HepG2 (cell line): ENCODE data around the gene COMT. TPM values are rescaled to one million over a fixed set of nuclear protein-coding genes. Genes with fewer than 3 reads are reported as not detected.
A peak's percentile ranks its signal among the peaks of the same experiment; 100 is the strongest.

Source experiments
- ATAC-seq: fragments of 200-7000 bp; cut with Tn5 transposase; 3 replicates; pipeline ENCODE4 v1.9.1; 2020; ENCODE audit warnings: mild to moderate bottlenecking, moderate library complexity
- BruUV-seq: library from RNA; stranded (reverse); fragments of 400-500 nt; replicated peaks from 2 replicates; lab custom pipeline; 2021; lab: Mats Ljungman, UMichigan
- CTCF ChIA-PET: fragments of 300-600 bp; formaldehyde crosslinking; extraction: SDS; loops from one replicate; lab custom pipeline; 2021; ENCODE audit warnings: low total read pairs, inconsistent platforms, low intra/inter-chr PET ratio; lab: Yijun Ruan, JAX
- POLR2A ChIA-PET: fragments of 350-600 bp; sonication (Branson Sonifier 250); formaldehyde crosslinking; loops from one replicate; lab custom pipeline; 2020; ENCODE audit warnings: antibody characterized with exemption, inconsistent platforms; lab: Yijun Ruan, JAX
- DNase-seq: peaks from one replicate; pipeline ENCODE4 v3.0.0-alpha.2; 2015; ENCODE audit warnings: low spot score
- FAIRE-seq: peaks from 3 replicates; lab custom pipeline; 2011; peaks lifted over from hg19 to GRCh38; lab: Jason Lieb, UNC
- H2AFZ ChIP-seq: one replicate; pipeline ENCODE4 v1.6.1; 2011; ENCODE audit warnings: low read length, inconsistent platforms
- H3K27ac ChIP-seq: fragments of 300-600 bp; 3 replicates; pipeline ENCODE4 v1.8.0; 2011; ENCODE audit warnings: mixed run types, mild to moderate bottlenecking, mixed read lengths, low read length, inconsistent platforms; ENCODE audit not compliant: insufficient read depth; ENCODE audit errors: extremely low read length
- H3K27me3 ChIP-seq, 2 experiments: fragments of 200-600 bp in 1 of 2; 2 replicates in 1 of 2; 3 replicates in 1 of 2; pipeline versions ENCODE4 v1.6.0 to v1.8.0; 2011; ENCODE audit warnings: low read length in 2 of 2, mild to moderate bottlenecking in 2 of 2, moderate library complexity in 2 of 2, inconsistent platforms in 1 of 2; ENCODE audit not compliant: insufficient read depth in 2 of 2, control insufficient read depth in 1 of 2
- H3K36me3 ChIP-seq, 2 experiments: fragments of 200-600 bp in 1 of 2; replicated peaks in 1 of 2; 2 replicates in 1 of 2; 3 replicates in 1 of 2; pipeline versions ENCODE4 v1.5.1 to v1.8.0; 2011; ENCODE audit warnings: low read length in 2 of 2, inconsistent platforms in 1 of 2; ENCODE audit not compliant: insufficient read depth in 2 of 2, control insufficient read depth in 1 of 2
- H3K4me1 ChIP-seq: 2 replicates; pipeline ENCODE4 v1.5.1; 2012; ENCODE audit warnings: low read length, inconsistent platforms; ENCODE audit not compliant: insufficient read depth
- H3K4me2 ChIP-seq: 2 replicates; pipeline ENCODE4 v1.6.0; 2011; ENCODE audit warnings: low read depth, low read length, inconsistent platforms
- H3K4me3 ChIP-seq, 3 experiments: fragments of 200-600 bp in 1 of 3; sonication (generic), shearing (Covaris generic) in 1 of 3; replicated peaks in 1 of 3; 2 replicates each; pipeline ENCODE4 v1.5.1; 2011 to 2016; ENCODE audit warnings: low read length in 3 of 3, inconsistent platforms in 2 of 3, low read depth in 2 of 3, mild to moderate bottlenecking in 2 of 3, control low read depth in 1 of 3, mixed read lengths in 1 of 3; ENCODE audit not compliant: insufficient read depth in 1 of 3
- H3K79me2 ChIP-seq: one replicate; pipeline ENCODE4 v1.6.1; 2011; ENCODE audit warnings: low read length, inconsistent platforms; ENCODE audit not compliant: insufficient read depth
- H3K9ac ChIP-seq: 2 replicates; pipeline ENCODE4 v1.6.0; 2011; ENCODE audit warnings: mild to moderate bottlenecking, low read depth, low read length, inconsistent platforms; ENCODE audit not compliant: insufficient read depth
- H3K9me3 ChIP-seq: 2 replicates; pipeline ENCODE4 v1.5.1; 2012; ENCODE audit warnings: mild to moderate bottlenecking, low read length
- H4K20me1 ChIP-seq: 2 replicates; pipeline ENCODE4 v1.6.0; 2011; ENCODE audit warnings: inconsistent platforms, mild to moderate bottlenecking, low read length, moderate library complexity; ENCODE audit not compliant: insufficient read depth
- DPF2 ChIP-seq: sonication (generic); formaldehyde crosslinking; IDR thresholded peaks from 2 replicates; pipeline ENCODE4 v1.4.0; 2020; ENCODE audit warnings: mild to moderate bottlenecking, low read depth, missing genetic modification reagents, borderline replicate concordance
- ELF3 ChIP-seq: IDR thresholded peaks from 2 replicates; pipeline ENCODE4 v1.6.1; 2016; ENCODE audit warnings: missing genetic modification reagents, missing compliant biosample characterization
- GPN1 ChIP-seq: sonication (generic); formaldehyde crosslinking; IDR thresholded peaks from 2 replicates; pipeline ENCODE4 v1.5.1; 2020; ENCODE audit warnings: missing genetic modification reagents, borderline replicate concordance
- HNRNPL ChIP-seq: fragments of 200-400 bp; formaldehyde crosslinking; IDR thresholded peaks from 2 replicates; pipeline ENCODE4 v1.6.1; 2017; ENCODE audit warnings: mild to moderate bottlenecking, low read depth, low read length
- IRF9 ChIP-seq: sonication (generic); formaldehyde crosslinking; IDR thresholded peaks from 2 replicates; pipeline ENCODE4 v1.8.0; 2022; ENCODE audit warnings: missing genetic modification reagents, mild to moderate bottlenecking, borderline replicate concordance
- MYNN ChIP-seq: sonication (generic); formaldehyde crosslinking; IDR thresholded peaks from 2 replicates; pipeline ENCODE4 v1.4.0; 2020; ENCODE audit warnings: mild to moderate bottlenecking, low read depth, missing genetic modification reagents
- NFIB ChIP-seq: sonication (generic); formaldehyde crosslinking; IDR thresholded peaks from 2 replicates; pipeline ENCODE4 v1.9.0; 2021; ENCODE audit warnings: missing genetic modification reagents, mild to moderate bottlenecking, borderline replicate concordance
- PATZ1 ChIP-seq: sonication (generic); formaldehyde crosslinking; IDR thresholded peaks from 2 replicates; pipeline ENCODE4 v1.4.0; 2020; ENCODE audit warnings: missing genetic modification reagents
- RBM22 ChIP-seq: fragments of 200-400 bp; formaldehyde crosslinking; optimal IDR thresholded peaks from 2 replicates; pipeline ENCODE3; 2017; ENCODE audit warnings: mild to moderate bottlenecking, low read length, moderate library complexity
- RBM39 ChIP-seq: fragments of 200-400 bp; formaldehyde crosslinking; IDR thresholded peaks from one replicate; pipeline ENCODE4 v1.6.1; 2018; ENCODE audit warnings: antibody characterized with exemption, mild to moderate bottlenecking, low read depth, low read length; ENCODE audit not compliant: poor library complexity, severe bottlenecking
- RFX5 ChIP-seq: IDR thresholded peaks from 2 replicates; pipeline ENCODE4 v1.6.1; 2011; ENCODE audit warnings: low read depth, low read length, improper control_type of control experiment
- SMAD1 ChIP-seq: sonication (generic); formaldehyde crosslinking; IDR thresholded peaks from 2 replicates; pipeline ENCODE4 v1.4.0; 2020; ENCODE audit warnings: missing genetic modification reagents, low read depth, mild to moderate bottlenecking, borderline replicate concordance
- WIZ ChIP-seq: sonication (generic); formaldehyde crosslinking; IDR thresholded peaks from 2 replicates; pipeline ENCODE4 v1.5.1; 2020; ENCODE audit warnings: mild to moderate bottlenecking, missing genetic modification reagents
- ZMYM4 ChIP-seq: sonication (generic); formaldehyde crosslinking; IDR thresholded peaks from 2 replicates; pipeline ENCODE4 v1.8.1; 2023; ENCODE audit warnings: mild to moderate bottlenecking, missing genetic modification reagents
- ZNF143 ChIP-seq: sonication (generic); formaldehyde crosslinking; IDR thresholded peaks from 2 replicates; pipeline ENCODE4 v1.4.0; 2020; ENCODE audit warnings: missing genetic modification reagents
- ZNF282 ChIP-seq: fragments of 450-650 bp; IDR thresholded peaks from 2 replicates; pipeline ENCODE4 v1.6.1; 2018; ENCODE audit not compliant: partially characterized antibody
- ZNF33A ChIP-seq: sonication (generic); formaldehyde crosslinking; IDR thresholded peaks from 2 replicates; pipeline ENCODE4 v1.5.1; 2020; ENCODE audit warnings: missing genetic modification reagents, mild to moderate bottlenecking, moderate library complexity, borderline replicate concordance
- ZNF580 ChIP-seq: IDR thresholded peaks from 2 replicates; pipeline ENCODE4 v1.6.1; 2016; ENCODE audit warnings: low read depth, borderline replicate concordance
- ZNF878 ChIP-seq: sonication (generic); formaldehyde crosslinking; IDR thresholded peaks from 2 replicates; pipeline ENCODE4 v1.8.1; 2023; ENCODE audit warnings: mild to moderate bottlenecking, missing genetic modification reagents, moderate library complexity
- WGBS: methylation state at CpG from one replicate; pipeline ENCODE4 v1.1.6; 2017; ENCODE audit warnings: low lambda C conversion rate; 5-methylcytosine and 5-hydroxymethylcytosine counted together
- in situ Hi-C: cut with HindIII; loops from 2 replicates; pipeline ENCODE4 v1.10.0; 2017; ENCODE audit warnings: low pct_unique_long_range_greater_than_20kb; ENCODE audit not compliant: extremely low pct_ligation_motif_present
- intact Hi-C: fragments of 100-400 bp; cut with micrococcal nuclease; formaldehyde crosslinking; loops from one replicate; pipeline ENCODE4 v1.10.0; 2022; ENCODE audit not compliant: unreplicated experiment
- polyA plus RNA-seq, 8 experiments: library from polyadenylated mRNA; depleted of rRNA in 3 of 8; stranded (reverse) in 7 of 8; unstranded in 1 of 8; fragments of >200 nt; fragmentation: Illumina TruSeq in 4 of 8; extraction: Trizol in 4 of 8; gene quantifications; 2 replicates each; pipeline versions ENCODE4 v1.2.1 to v1.2.3, GENCODE V29; 2011 to 2016; ENCODE audit warnings: low read depth in 4 of 8, missing spikeins in 1 of 8, mixed read lengths in 1 of 8; ENCODE audit not compliant: insufficient read depth in 1 of 8
- total RNA-seq, 5 experiments: library from RNA; depleted of rRNA; stranded (reverse); fragments of >200 nt; fragmentation: Illumina TruSeq; extraction: Trizol; gene quantifications; 2 replicates each; pipeline ENCODE4 v1.2.3, GENCODE V29; 2016; ENCODE audit warnings: low read depth in 1 of 5

COMT gene
- total and polyA plus RNA-seq, 2 of the 13 experiments (the other 11 are each of a cell fraction or from before 2014, with no cell fraction given), result 156 to 162 TPM

- H4K20me1 ChIP-seq, result no peaks in the 10 kb centered on the region
- intact Hi-C loops (no loop called here), in situ Hi-C loops (no loop called here)
- H3K27me3 ChIP-seq, result no peaks in the 10 kb centered on the region; a peak in 1 of 5 replicates
- peak overlapping the region; percentile 96 for H3K9ac ChIP-seq
- H3K36me3 ChIP-seq, result no peaks in the 10 kb centered on the region; a peak in 1 of 5 replicates
- peak overlapping the region; percentile 68 to 92 (median 89) for H3K4me3 ChIP-seq
- H2AFZ ChIP-seq, result no peak overlapping the region
- TSS peak; percentile 71 for BruUV-seq
- ChIA-PET POLR2A (interaction anchor here (0.6 to 3.5 kb wide), 13 partner anchors 9 to 651 kb away, joined by 3 to 56 read pairs (median 5); partner anchors contain the start of genes CLTCL1, GNB1L and RTL10), CTCF (no interaction called here)
- no peaks in the 10 kb centered on the region for H3K9me3 ChIP-seq
- peaks cover 75% of the 10 kb centered on the region for H3K4me1 ChIP-seq
- 0% methylated on average over 8 of the region's 8 CpGs for WGBS
- peak overlapping the region; percentile 93 for H3K27ac ChIP-seq
- peaks cover 52% of the 10 kb centered on the region for H3K79me2 ChIP-seq
- ATAC-seq (peak; percentile 39), DNase-seq (peak; percentile 51), FAIRE-seq (no peak)
- H3K4me2 ChIP-seq, result peak overlapping the region; percentile 99
- TF ChIP-seq MYNN (CRISPR knock-in tag) (no peak), PATZ1 (CRISPR knock-in tag) (peak; percentile 72; the same call in 1 of the 2 replicates), SMAD1 (CRISPR knock-in tag) (no peak), HNRNPL (0 out of 2 replicates have a peak, but pooled peaks have one; percentile 14), WIZ (CRISPR knock-in tag) (no peak), RFX5 (peak; percentile 94), DPF2 (CRISPR knock-in tag) (no peak), ZNF580 (CRISPR knock-in tag) (peak; percentile 2; the same call in 1 of the 2 replicates), IRF9 (no peak), ZNF282 (no peak), ZNF143 (CRISPR knock-in tag) (no peak; the same call in 1 of the 2 replicates), GPN1 (no peak), ZNF33A (CRISPR knock-in tag) (no peak), NFIB (CRISPR knock-in tag) (no peak), ZMYM4 (CRISPR knock-in tag) (peak; percentile 33; the same call in 1 of the 2 replicates), RBM22 (no peak), RBM39 (no peak), ZNF878 (CRISPR knock-in tag) (0 out of 2 replicates have a peak, but pooled peaks have one; percentile 54), ELF3 (CRISPR knock-in tag) (no peak)
Measured at GRCh38 chr22:19942157-19943081, 847 bp downstream of the COMT start.
